GM12878 (cell line): ENCODE measurements around the gene WWOX. TPM values are rescaled to one million over a fixed set of nuclear protein-coding genes. Genes with fewer than 3 reads are reported as not detected.

ENCODE experiments used
- polyA plus RNA-seq, 11 experiments: library from polyadenylated mRNA; depleted of rRNA in 4 of 11; unstranded in 6 of 11; stranded (reverse) in 5 of 11; fragments of >200 nt; fragmentation: Nextera tagmentation in 4 of 11; fragmentation: Illumina TruSeq in 1 of 11; extraction: Ambion mirVana in 4 of 11; extraction: Trizol in 1 of 11; gene quantifications; 1 replicate in 1 of 11; 2 replicates in 10 of 11; pipeline versions ENCODE4 v1.2.1 to v1.2.3, GENCODE V29; 2011 to 2016; ENCODE audit warnings: inconsistent platforms in 2 of 11, missing spikeins in 2 of 11, low read depth in 1 of 11
- total RNA-seq, 4 experiments: library from RNA; depleted of rRNA in 3 of 4; stranded (reverse); fragments of >200 nt in 3 of 4; fragmentation: Illumina TruSeq in 1 of 4; extraction: Trizol in 1 of 4; gene quantifications; 2 replicates each; pipeline versions ENCODE4 v1.2.1 to v1.2.3, GENCODE V29; 2013 to 2021
- TF ChIP-seq, protein P1 (sequence below): fragments of 450-650 bp; formaldehyde crosslinking; IDR thresholded peaks from 2 replicates; pipeline ENCODE4 v1.5.0; 2022; ENCODE audit warnings: mild to moderate bottlenecking, missing genetic modification characterization
- TF ChIP-seq, protein P2 (sequence below): fragments of 450-650 bp; IDR thresholded peaks from 2 replicates; pipeline ENCODE4 v1.6.1; 2017; ENCODE audit warnings: borderline replicate concordance
- TF ChIP-seq, protein P3 (sequence below): fragments of 450-650 bp; IDR thresholded peaks from 2 replicates; pipeline ENCODE4 v1.6.1; 2018; ENCODE audit warnings: borderline replicate concordance, mild to moderate bottlenecking; ENCODE audit not compliant: partially characterized antibody

WWOX gene
- total and polyA plus RNA-seq, 10 of the 15 experiments (the other 5 are each of a cell fraction or from before 2014, with no cell fraction given): 2.8 to 24.4 (median 17.8) TPM

DNA sequence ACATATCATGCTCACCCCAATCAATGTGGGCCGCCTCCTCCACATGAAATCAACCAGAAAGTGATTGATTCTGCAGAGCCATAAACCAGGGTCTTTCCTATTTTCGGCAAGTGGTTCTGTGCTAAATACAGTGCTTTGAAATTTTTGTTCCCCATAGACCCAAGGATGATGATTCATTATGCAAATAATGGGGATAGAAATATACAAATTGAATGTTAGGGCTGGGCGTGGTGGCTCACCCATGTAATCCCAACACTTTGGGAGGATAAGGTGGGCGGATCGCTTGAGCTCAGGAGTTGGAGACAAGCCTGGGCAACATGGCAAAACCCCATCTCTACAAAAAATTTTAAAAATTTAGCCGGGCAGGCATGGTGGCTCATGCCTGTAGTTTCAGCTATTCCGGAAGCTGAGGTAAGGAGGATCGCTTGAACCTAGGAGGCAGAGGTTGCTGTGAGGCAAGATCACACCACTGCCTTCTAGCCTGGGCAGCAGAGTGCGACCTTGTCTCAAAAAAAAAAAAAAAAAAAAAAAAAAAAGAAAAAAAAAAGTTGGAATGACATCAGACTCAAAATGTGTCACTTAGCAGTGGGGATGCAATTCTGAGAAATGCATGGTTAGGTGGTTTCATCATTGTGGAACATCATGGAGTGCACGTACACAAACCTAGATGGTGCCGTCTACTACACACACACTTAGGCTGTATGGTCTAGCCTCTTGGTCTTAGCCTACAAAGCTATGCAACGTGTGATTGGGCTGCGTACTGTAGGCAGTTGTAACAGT, 919.4 kb downstream of the WWOX start (continued):
- TF ChIP-seq, protein P1, sequence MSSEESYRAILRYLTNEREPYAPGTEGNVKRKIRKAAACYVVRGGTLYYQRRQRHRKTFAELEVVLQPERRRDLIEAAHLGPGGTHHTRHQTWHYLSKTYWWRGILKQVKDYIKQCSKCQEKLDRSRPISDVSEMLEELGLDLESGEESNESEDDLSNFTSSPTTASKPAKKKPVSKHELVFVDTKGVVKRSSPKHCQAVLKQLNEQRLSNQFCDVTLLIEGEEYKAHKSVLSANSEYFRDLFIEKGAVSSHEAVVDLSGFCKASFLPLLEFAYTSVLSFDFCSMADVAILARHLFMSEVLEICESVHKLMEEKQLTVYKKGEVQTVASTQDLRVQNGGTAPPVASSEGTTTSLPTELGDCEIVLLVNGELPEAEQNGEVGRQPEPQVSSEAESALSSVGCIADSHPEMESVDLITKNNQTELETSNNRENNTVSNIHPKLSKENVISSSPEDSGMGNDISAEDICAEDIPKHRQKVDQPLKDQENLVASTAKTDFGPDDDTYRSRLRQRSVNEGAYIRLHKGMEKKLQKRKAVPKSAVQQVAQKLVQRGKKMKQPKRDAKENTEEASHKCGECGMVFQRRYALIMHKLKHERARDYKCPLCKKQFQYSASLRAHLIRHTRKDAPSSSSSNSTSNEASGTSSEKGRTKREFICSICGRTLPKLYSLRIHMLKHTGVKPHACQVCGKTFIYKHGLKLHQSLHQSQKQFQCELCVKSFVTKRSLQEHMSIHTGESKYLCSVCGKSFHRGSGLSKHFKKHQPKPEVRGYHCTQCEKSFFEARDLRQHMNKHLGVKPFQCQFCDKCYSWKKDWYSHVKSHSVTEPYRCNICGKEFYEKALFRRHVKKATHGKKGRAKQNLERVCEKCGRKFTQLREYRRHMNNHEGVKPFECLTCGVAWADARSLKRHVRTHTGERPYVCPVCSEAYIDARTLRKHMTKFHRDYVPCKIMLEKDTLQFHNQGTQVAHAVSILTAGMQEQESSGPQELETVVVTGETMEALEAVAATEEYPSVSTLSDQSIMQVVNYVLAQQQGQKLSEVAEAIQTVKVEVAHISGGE (CRISPR knock-in tag): no peak
- TF ChIP-seq, protein P2, sequence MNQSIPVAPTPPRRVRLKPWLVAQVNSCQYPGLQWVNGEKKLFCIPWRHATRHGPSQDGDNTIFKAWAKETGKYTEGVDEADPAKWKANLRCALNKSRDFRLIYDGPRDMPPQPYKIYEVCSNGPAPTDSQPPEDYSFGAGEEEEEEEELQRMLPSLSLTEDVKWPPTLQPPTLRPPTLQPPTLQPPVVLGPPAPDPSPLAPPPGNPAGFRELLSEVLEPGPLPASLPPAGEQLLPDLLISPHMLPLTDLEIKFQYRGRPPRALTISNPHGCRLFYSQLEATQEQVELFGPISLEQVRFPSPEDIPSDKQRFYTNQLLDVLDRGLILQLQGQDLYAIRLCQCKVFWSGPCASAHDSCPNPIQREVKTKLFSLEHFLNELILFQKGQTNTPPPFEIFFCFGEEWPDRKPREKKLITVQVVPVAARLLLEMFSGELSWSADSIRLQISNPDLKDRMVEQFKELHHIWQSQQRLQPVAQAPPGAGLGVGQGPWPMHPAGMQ: no peak
- TF ChIP-seq, protein P3, sequence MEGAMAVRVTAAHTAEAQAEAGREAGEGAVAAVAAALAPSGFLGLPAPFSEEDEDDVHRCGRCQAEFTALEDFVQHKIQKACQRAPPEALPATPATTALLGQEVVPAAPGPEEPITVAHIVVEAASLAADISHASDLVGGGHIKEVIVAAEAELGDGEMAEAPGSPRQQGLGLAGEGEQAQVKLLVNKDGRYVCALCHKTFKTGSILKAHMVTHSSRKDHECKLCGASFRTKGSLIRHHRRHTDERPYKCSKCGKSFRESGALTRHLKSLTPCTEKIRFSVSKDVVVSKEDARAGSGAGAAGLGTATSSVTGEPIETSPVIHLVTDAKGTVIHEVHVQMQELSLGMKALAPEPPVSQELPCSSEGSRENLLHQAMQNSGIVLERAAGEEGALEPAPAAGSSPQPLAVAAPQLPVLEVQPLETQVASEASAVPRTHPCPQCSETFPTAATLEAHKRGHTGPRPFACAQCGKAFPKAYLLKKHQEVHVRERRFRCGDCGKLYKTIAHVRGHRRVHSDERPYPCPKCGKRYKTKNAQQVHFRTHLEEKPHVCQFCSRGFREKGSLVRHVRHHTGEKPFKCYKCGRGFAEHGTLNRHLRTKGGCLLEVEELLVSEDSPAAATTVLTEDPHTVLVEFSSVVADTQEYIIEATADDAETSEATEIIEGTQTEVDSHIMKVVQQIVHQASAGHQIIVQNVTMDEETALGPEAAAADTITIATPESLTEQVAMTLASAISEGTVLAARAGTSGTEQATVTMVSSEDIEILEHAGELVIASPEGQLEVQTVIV: no peak
